Measurements from ENCODE around the gene TMEM170A.
"Not testable (repeated sequence)": the region's sequence is repeated elsewhere in the genome, so short reads cannot be mapped to it uniquely, and the experiment has no call there.

TMEM170A gene

DNA sequence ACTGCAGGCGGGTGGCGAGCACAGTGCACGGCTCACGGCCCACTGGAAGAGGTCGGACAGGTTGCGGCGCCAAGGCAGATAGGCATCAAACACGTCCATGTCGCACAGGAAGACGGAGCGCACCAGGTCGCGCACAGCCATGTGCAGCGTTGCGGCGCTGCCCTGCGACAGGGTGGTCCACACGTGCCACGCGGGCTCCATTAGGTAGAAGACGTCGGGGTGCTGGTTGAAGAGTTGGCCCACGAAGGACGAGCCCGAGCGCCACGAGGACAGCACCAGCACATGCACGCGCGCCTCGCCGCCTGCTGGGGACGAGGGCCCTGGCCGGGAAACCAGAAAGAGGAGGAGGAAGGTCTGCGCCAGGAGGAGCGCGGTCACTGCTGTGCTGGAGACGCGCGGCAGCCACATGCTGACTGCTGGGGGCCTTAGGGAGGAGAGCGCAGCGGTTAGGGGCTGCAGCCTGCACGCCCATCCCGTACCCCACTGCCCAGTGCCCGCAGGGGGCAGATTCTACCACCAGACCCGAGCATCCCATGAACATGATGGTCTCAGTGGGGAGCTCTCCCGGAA, 15.0 kb upstream of the TMEM170A start:
- no peak for DNase-seq

DNA sequence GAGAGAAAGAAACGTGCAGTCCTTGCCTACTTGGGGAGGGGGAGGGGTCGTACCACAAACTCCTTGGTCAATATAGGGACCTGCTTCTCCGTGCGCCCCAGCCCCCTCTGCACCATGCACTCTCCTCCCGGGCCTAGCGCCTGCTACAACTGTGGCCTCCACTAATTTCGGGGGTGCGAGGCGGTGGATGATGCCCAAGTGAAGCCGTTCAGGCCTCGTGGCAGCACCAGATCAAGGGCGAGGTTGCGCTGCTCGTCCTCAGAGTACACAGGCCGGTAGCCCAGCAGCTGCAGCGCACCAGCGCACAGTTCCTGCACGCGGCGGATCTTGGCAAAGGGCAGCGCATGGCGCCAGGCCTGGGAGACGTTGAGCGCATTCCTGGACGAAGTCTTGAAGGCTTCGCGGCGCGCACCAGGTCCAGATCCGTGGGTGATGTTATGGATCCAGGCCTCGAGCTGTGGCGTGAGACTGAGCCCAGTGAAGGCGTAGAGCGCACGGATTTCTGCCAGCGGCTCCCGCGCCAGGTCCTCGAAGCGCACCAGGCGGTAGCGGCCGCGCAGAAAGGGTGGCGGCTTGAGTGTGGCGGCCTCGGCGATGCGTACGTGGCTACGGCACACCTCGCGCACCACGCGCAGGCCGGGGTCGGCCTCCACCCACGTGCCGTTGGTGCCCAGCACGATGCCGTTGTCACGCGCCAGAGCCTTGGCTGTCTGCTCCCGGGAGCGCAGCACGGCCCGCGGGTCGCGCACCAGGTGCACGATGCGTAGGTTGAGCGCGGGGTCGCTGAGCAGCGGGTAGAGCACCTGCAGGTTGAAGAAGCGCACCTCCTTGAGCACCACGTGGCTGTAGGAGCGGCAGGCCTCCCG, 14.2 kb upstream of the TMEM170A start:
- no peak for DNase-seq

DNA sequence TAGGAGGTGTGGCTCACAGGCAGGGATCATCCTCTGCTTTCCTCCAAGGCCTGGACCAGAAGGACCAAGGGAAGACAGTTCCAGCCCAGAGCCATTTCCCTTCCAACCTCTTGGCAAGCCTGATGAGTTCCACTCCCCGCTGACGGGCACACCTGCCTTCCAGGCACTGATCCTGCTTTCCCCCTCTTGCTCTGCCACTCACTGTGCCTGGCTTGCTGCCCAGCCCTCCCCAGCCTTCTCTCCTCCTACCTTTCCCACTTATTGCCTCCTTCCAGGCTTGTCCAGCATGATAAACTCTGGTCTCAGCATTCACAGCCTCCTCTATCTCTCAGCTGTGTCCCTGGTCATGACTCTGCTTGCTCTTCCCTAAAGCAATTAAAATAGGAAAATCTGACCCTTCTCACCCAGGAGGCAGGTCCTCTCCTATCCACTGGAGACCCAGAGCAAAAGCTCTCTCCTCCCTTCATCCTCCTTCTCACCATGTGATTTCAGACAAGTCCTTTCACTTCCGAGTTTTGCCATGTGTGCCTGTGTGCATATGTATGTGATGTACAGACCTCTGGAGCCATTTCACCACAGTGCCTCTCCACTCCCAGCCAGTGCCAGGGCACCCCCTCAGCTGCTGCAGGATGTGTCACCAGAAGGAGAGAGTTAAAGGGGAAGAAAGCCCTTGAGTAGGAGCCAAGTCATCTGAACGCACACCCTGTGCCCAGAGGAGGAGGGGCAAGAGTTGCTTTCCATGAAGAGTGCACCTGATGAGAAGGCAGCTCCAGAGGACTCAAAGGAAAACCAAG, 13.4 kb upstream of the TMEM170A start:
- DNase-seq: no peak

DNA sequence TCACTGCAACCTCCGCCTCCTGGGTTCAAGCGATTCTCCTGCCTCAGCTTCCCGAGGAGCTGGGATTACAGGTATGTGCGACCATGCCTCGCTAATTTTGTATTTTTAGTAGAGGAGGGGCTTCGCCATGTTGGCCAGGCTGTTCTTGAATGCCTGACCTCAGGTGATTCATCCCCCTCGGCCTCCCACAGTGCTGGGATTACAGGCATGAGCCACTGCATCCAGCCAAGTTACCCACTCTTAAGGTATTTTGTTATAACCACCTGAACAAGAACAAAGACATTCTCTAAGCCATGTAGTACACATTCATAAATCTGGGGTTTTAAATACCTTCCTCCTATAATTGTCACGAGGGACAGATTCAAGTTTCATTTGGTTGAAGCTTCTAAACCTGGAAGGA, 12.3 kb upstream of the TMEM170A start:
- no peak for DNase-seq

DNA sequence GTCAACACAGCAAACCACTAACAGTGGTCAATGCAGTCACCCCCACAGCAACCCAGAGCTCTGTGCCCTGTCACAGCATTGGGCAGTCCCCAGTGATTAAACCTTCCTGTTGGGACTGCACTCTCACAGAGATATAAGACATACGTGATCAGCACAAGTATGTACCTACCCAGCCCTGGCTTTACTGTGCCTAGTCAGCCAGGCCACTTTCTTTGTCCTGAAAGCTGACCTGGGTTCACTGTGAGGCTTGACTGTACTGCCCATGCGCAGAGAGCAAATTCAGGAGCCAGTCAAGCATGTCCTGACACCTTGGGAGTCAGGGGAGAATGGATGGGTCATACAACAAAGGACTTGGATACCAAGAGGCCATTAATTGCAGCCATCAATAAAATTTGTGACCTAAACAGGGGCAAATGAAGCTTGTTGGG, 10.9 kb upstream of the TMEM170A start:
- no peak for DNase-seq

DNA sequence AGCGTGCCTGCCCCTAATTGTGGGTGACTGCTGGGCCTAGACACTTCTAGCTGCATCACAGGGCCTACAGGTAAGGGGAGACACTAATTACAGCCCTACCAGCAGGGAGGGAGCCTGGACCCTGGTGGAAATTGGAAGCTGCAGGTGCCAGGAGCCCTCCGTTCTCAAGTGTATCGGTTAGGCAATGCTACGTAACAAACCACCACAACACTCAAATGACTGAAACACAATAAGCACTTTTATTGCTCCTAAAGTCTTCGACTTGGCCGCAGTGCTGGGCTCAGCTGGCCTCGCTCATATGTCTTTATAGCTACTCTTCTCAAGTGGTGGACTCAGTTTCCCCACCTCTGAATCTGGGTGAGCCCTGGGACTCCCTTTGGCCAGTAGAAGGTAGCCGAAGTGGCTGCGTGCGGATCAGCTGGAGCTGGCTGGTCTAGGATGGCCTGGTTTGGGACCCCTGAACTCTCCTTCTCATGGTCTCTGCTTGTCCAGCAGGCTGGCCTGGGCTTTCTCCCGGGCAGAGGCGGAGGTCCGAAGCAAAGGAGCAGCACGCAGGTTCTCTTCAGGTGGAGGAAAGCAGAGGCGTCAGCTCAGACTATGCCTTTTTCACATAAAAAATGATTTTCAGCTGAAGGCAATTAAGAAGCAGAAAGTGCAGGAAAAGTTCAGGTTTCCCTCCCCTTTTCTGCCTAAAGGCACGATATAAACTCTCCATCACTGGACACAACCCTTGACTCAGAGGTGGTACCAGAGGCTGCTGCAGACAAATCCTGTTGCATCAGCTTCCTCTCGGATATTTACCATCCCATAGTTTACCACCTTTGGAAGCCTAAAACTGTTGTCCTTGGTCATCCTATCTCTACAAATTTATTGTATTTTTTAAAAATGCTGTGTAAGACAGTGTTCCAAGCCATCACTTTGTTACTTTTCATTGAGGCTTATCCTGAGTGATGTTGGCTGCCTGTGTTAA, 8.7 kb upstream of the TMEM170A start:
- no peak for DNase-seq

DNA sequence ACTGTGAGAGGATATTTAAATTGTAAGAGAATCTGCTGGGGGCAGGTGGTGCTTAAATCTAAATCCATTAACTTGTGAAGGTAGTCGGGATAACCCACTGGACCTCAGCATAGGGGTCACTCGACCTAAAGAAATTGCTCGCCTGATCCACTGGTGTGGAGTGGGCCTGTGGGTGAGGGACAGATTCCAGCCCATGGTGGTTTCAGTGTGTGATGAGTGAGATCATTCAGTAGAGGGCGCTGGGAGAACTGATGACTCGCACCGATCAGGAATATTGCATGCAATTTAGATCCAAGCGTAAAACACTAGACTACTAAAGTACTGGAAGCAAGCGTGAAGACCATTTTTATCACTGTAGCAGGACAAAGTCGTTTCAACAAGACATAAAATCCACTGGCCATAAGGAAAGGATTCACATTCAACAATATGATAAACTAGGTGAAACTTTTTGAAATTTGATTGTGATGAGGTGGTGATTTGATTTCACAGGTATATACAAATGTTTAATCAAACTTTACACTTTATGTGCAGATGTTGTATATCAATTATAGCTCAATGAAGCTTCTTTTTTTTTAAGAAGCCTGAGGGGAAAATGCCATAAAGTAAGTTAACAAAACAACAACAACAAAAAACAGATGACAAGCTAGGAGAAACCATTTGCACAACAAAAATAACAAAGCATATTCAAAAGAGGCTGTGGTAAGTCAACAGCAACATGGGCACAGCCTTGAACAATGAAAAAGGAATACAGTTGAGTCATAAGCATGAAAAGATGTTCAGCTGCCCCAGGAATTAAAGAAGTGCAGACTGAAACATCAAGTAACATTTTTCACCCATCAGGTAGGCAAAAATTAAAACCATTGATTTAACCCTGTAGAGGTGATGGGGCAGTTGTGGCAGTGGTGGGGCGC, 7.5 kb upstream of the TMEM170A start:
- DNase-seq: peak; percentile 56

DNA sequence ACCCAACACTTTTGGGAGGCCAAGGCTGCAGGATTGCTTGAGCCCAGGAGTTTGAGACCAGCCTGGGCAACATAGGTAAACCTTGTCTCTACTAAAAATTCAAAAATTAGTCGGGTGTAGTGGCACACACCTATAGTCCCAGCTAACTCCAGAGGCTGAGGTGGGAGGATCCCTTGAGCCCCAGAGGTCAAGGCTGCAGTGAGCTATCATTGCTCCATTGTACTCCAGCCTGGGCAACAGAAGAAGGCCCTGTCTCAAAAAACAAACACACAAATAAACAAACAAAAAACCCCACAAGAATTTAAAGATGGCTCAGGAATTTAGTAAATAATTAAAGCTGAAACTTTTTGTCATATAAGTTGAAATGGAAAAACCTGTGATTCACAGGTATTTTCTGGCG, 2.3 kb upstream of the TMEM170A start:
- no peak for DNase-seq

DNA sequence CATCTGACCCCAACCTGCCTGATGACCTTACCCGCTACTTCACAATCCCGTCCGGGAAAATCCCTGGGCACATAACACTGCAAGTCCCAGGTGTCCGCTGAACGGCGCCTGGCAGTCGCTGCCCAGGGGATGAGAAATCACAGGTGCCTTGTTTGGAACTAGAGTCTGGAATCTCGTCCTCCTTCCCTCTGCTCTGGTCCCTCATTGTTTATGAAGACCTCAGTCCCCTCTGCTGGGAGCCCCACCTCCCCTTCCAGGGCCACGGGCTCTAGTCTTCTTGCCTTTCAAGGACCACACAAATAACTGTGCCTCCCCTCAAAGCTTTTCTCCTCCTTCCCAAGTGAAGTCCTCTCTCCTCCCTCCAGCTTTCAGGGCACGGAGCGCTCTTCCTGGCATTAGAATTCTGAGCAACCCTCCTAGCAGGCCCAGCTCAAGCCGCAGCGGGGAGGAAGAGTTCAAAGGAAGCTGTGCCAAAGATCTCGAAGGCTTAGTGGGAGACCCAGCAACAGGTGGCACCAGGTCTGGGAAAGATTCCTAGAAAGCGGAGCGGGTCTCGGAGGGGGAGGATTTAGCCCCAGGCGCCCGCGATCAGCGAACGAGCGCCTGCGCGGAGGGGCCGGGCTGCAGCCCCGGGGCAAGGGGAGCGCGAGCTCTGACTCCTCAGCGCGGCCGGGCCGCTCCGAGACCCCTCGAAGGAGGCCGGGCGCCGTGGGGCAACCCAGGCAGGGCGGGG, 934 bp downstream of the TMEM170A start:
- peak; percentile 11 for DNase-seq

DNA sequence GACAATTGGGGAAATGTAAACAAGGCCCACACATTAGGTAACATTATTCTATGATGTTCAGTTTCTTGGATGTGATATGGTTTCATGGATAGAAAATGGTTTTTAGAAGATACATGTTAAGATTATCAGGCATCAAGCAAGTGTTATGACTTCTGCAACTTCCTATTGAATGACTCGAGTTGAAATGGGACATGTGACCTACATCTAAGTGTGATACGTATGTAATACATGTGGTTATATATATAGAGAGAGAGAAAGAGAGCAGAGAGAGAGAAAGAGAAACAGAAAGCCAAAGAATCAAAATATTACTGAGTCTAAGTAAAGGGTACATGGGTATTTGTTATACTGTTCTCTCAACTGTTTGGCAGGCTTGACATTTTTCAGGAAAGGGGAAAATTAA, 1.7 kb downstream of the TMEM170A start:
- no peak for DNase-seq

DNA sequence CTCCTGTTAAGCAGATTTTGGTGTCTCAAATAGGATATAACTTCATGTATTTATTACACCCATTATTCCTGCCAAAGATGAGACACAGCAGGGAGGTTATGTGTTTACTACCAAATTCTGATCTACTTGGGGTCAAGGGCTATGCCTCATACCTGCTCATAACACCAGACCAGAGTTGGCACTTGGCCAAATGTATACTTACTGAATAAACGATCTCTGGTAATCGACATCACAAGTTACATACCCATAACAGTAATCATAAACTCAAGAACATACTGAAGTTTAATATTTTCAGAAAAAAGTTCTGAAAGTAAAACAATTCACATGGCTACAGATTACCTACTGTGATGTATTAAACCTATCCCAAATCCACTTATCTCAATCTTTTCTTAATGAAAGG, 2.9 kb downstream of the TMEM170A start:
- DNase-seq: no peak

DNA sequence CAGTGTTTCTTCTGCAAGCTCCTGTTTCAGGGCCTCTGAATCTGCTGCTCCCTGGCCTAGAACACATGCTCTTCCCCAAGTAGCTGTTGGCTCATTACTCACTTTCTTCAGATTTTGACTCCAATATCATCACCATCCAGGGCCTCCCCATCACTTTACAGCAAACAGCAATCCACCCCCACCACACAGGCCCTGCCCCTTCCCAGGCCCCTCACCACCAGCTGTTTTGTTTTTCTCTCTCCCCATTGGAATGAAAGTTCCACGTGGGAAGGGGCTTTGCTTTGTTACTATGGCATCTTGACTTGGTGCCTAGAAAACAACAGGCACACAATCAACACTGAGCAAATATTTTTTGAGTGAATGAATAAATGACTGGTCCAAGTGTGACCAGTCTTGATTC, 4.0 kb downstream of the TMEM170A start:
- DNase-seq: no peak

DNA sequence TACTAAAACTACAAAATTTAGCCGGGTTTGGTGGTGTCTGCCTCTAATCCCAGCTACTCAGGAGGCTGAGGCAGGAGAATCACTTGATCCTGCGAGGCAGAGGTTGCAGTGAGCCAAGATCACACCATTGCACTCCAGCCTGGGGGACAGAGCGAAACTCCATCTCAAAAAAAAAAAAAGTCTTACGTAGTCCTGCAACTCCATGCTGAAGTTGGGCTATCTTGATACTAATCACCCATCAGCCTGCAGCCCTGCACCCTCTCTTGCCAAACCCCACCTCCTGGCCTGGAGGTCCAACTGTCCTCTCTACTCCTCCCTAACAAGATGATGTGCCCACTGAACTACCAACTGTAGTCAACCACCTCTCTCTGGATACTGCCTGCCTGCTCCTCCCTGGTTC, 4.8 kb downstream of the TMEM170A start:
- no peak for DNase-seq

DNA sequence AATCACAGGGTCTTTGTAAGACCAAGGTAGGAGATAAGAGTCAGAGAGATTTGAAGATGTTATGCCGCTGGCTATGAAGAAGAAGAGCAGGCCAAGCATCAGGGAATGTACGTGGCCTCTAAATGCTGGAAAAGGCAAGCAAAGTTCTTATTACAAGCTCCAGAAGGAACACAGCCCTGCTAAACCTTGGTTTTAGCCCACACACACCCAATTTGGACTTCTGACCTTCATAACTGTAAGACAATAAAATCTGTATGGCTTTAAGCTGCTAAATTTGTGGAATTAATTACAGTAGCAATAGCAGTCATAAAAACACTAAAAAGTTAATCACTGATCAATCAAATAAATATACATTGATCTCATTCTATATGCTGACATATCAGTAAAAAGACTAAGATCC, 6.0 kb downstream of the TMEM170A start:
- no peak for DNase-seq

DNA sequence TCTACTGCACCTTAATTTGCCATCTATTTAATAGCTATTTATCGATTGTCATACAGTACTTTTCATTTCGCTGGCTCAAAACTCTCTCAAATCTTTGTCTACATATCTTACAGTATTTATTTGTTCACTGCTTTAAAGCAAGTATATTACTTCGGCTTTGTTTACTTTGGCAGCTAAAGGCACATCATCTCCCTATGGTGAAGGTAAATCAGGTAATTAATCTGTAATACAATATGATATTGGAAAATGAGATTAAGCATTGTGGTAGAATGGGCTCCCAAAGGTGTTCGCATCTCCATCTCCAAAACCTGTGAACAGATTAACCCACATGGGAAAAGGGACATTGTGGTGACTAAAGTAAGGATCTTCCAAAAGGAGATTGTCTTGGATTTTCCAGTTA, 6.5 kb downstream of the TMEM170A start:
- no peak for DNase-seq

DNA sequence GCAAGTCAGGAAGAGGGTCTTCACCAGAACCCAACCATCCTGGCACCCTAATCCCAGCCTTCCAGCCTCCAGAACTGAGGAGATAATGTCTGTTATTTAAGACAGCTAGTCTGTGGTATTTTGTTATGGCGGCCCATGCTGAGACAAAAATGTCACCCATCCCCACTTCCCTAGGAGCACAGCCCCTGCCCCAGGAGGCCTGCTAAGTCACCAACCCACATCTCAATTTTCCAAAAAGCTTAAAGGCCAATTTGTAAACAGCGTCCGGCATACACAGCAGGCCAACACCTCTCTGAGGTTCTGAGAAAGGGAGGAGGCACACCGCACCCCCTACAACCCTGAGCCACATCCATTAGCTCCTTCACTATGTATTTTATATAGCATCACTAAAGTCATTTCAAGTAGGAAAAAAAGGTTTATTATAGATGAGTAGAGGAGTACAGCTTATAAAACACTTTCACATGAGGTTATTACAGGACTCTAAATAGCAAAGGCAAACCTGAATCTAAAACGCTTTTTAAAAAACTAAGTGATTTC, 6.9 kb downstream of the TMEM170A start:
- DNase-seq: no peak

DNA sequence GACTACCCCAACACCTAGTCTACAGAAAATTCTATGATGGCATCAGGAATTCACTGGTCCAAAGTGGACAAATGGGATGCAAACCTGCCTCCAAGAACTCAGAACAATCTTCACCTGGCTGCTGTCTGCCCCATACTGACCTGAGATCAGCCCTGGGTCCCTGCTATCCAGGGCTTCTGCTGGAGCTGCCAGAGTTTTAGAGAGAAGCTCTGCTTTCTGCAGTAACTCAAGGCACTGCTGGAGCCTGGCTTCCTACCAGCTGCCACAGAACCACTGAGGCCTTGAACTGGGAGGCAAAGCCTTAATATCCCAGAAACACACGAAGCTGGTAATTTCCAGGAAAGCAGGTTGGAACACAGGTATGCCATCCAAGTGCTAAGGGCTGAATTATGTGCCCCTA, 7.5 kb downstream of the TMEM170A start:
- DNase-seq: no peak

DNA sequence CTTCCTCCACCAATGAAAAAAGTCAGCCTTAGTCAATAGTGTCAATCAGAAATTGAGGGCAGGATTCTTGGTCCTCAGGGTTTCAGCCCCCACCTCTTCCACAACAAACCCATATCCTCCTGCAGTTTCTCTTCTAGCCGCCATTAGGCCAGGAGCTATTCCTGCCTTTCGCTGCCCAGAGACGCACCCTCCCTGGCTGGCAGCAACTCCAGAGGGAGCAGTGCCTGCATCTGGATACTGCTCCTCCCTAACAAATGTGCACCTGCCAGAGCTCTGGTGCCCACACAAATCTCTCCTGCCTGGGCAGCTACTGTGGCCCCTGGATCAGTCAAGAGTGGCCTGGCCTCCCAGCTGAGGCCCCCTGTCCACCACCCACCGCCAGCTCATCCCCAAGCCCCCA, 8.0 kb downstream of the TMEM170A start:
- not testable (repeated sequence) for DNase-seq

DNA sequence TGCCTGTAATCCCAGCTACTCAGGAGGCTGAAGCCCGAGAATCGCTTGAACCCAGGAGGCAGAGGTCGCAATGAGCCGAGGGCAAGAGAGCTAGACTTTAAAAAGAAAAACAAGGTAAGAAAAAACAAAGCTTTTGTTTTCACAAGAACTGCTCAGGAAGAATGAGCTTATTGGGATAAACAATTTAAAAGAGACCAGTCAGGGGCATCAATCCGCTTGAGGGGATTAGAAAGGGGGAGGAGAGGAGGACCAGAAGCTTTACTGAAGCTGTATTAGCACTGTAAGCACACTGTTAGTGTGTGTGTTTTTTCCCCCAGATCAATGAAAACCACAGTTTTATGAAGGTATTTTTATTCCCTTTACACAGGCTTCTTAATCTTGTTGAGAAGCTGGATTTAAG, 8.8 kb downstream of the TMEM170A start:
- no peak for DNase-seq

DNA sequence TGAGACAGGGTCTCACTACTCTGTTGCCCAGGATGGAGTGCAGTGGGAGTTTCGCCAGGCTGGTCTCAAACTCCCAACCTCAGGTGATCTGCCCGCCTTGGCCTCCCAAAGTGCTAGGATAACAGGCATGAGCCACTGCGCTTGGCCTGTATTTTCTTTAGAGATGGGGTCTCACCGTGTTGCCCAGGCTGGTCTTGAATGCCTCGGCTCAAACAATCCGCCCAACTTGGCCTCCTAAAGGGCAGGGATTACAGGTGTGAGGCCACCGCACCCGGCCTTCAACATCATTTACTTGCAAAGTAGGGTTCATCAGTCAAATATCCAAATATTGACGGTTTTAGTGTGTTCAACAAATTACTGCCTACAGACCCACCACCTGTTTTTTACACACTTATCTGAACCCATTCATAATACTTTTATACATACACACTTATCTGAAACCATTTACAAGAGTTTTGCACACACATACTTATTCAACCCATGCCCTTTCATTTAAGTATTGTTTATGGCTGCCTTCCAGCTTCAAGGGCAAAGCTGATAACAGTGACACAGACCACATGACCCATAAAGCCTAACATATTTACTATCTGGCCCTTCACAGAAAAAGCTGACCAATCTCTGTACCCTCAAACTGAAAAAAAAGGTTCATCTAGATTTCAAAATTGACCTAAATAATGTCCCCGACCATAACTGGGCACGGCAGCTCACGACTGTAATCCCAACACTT, 11.9 kb downstream of the TMEM170A start:
- no peak for DNase-seq

Data from fibroblast of skin of back (primary cell).